ENCODE results near the gene PDHA1.

The PDHA1 gene

DNA sequence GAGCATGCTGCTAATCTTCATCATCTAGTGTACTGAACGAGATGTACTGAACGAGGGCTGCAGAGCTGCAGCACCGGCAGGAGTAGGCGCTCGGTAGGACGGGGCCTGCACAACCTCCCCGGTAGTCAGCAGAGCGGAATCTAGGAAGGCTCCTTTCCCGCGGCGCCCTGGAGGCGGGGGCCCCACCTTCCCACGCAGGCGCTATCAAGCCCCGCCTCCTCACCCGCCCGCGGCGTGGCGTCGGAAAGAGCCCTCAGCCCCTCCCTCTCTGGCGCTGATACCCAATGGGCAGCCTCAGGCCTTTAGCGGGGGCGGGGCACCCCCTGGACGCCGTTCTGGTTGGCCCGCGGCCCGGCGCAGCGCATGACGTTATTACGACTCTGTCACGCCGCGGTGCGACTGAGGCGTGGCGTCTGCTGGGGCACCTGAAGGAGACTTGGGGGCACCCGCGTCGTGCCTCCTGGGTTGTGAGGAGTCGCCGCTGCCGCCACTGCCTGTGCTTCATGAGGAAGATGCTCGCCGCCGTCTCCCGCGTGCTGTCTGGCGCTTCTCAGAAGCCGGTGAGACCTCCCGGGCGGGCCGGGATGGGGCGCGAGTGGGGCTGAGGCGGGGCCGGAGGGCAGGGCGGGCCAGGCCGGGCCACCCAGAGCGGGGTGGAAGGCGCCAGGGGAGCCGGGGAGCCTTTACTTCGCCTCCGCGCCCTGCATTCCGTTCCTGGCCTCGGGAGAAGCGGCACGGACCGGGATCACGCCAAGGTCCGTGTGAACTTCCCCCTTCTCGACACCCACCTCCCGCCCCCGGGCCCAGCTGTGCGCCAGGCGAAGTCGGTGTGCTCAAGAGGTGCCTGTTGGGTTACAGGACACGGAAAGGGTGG lies at the start of gene PDHA1:
TSS of gene PDHA1 (plus strand) at position 393 of the 874 bp plus-strand sequence. CDS start at position 504, 111 bp downstream.
- in situ Hi-C loops (cut with HindIII; ENCODE audit: low sequenced_read_pairs) = loop anchor here (25.0 kb wide), 2 partner anchors 406 to 956 kb away; no protein-coding TSS in a partner anchor

GRCh38 chrX:19303256-19303880 lies 40.4 kb upstream of the PDHA1 start:
- in situ Hi-C loops (cut with HindIII; ENCODE audit: low sequenced_read_pairs) = no loop called here

DNA sequence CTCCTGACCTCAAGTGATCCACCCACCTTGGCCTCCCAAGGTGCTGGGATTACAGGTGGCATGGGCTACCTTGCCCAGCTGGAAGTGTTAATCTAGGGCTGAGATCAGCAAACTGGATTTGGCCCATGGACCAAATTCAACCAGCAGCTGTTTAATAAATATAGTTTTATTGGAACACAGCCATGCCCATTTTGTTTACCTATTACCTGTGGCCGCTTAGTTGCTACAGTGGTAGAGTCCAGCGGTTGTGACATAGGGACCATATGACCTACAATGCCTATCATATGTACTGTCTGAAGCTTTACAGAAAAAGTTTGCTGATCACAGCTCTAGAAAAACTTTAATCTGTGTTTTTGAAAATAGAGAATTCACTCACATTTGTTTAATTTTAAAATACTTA lies 17.2 kb upstream of the PDHA1 start:
- in situ Hi-C loops (cut with HindIII; ENCODE audit: low sequenced_read_pairs) = loop anchor here (25.0 kb wide), 2 partner anchors 389 to 939 kb away; no protein-coding TSS in a partner anchor

GRCh38 chrX:19331831-19332230 lies 11.9 kb upstream of the PDHA1 start:
- in situ Hi-C loops (cut with HindIII; ENCODE audit: low sequenced_read_pairs) = loop anchor here (25.0 kb wide), 2 partner anchors 395 to 945 kb away; no protein-coding TSS in a partner anchor

- in situ Hi-C loops (cut with HindIII; ENCODE audit: low sequenced_read_pairs) = loop anchor here (25.0 kb wide), 2 partner anchors 396 to 946 kb away; no protein-coding TSS in a partner anchor
Observed at GRCh38 chrX:19332983-19333382, 10.7 kb upstream of the PDHA1 start.

GRCh38 chrX:19334945-19335626 lies 8.6 kb upstream of the PDHA1 start:
- in situ Hi-C loops (cut with HindIII; ENCODE audit: low sequenced_read_pairs) = loop anchor here (25.0 kb wide), 2 partner anchors 398 to 948 kb away; no protein-coding TSS in a partner anchor

- in situ Hi-C loops (cut with HindIII; ENCODE audit: low sequenced_read_pairs) = loop anchor here (25.0 kb wide), 2 partner anchors 405 to 955 kb away; no protein-coding TSS in a partner anchor
Observed at GRCh38 chrX:19342331-19342906, 1.3 kb upstream of the PDHA1 start.

GRCh38 chrX:19343085-19343534 lies 617 bp upstream of the PDHA1 start:
- in situ Hi-C loops (cut with HindIII; ENCODE audit: low sequenced_read_pairs) = loop anchor here (25.0 kb wide), 2 partner anchors 406 to 956 kb away; no protein-coding TSS in a partner anchor

DNA sequence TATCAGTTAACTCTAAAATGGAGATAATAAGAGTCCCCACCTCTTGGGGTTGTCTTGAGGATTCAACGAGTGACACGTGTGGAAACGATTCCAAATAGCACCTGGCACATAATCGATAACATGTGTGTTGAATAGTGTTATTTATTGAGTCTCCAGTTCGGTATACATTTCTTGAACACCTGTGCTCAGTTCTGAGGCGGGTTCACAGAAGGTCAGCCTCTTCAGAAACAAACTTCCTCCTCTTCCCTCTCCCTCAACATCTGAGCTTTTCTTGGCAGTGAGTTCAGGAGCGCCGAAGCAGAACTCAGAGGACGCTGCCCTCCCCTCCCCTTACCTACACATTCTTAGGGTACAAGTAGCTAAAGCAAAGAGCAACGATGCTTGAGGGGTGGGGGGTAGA lies 934 bp downstream of the PDHA1 start:
- in situ Hi-C loops (cut with HindIII; ENCODE audit: low sequenced_read_pairs) = loop anchor here (25.0 kb wide), 2 partner anchors 407 to 957 kb away; no protein-coding TSS in a partner anchor

DNA sequence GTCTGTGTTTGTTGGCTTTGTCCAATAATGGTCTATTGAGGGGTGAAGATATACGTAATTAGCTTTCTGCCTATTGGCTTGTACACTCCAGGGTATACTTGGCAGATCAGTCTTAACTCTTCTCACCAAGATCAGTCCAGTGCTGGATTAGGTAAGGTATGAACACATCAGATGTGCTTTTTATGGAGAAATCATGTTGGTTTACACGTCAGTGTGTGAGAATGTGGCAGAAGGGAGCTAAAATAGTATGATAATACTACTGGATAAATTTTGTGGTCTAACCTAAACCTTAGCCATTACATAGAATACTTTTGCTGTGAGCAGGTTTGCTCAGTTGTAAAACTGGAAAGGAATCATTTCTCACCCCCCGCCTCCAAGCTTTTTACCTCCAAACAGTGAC lies 4.2 kb downstream of the PDHA1 start:
- in situ Hi-C loops (cut with HindIII; ENCODE audit: low sequenced_read_pairs) = loop anchor here (25.0 kb wide), 2 partner anchors 411 to 961 kb away; no protein-coding TSS in a partner anchor

GRCh38 chrX:19349264-19349663 lies 5.5 kb downstream of the PDHA1 start:
- in situ Hi-C loops (cut with HindIII; ENCODE audit: low sequenced_read_pairs) = loop anchor here (25.0 kb wide), 2 partner anchors 412 to 962 kb away; no protein-coding TSS in a partner anchor

GRCh38 chrX:19350941-19351384 lies 7.2 kb downstream of the PDHA1 start:
- in situ Hi-C loops (cut with HindIII; ENCODE audit: low sequenced_read_pairs) = no loop called here

DNA sequence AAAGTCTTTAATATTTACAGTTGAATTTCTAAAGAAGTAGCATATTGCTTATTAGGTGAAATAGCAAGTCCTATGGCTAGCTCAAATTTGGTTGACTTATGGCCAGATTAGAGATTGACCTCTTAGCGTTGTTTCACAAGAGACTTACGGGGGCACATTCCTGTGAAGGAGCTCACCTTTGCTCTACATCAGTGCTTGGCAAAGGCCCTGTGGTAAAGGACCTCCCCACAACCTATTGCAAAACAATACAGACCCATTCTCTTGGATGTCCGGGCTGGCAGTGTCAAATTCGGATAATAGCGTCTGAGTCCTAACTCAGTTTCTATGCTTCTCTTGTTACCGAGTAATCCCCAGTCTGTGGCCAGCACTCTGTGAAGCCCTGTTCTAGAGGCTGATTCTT lies 10.9 kb downstream of the PDHA1 start:
- in situ Hi-C loops (cut with HindIII; ENCODE audit: low sequenced_read_pairs) = no loop called here

- in situ Hi-C loops (cut with HindIII; ENCODE audit: low sequenced_read_pairs) = no loop called here
Observed at GRCh38 chrX:19358521-19358920, 14.8 kb downstream of the PDHA1 start.

DNA sequence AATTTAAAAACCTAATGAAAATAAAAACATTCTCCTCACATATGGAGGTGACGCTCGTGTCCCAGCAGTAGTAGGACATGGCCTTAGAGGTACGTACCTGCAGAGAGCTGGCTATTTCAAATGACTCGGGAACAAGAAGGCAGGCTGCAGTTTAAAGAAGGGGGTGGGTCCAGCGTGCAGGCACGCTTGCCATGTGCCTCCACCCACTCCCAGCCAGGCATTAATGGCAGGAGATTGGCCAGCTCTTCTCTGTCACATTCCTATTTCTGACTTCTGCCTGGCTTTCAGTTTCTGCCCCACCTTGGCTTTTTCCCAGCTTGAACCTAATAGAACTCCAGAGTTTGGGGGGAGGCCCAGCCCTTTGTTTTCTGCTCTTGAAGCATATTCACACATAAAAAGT lies 17.2 kb downstream of the PDHA1 start:
- in situ Hi-C loops (cut with HindIII; ENCODE audit: low sequenced_read_pairs) = no loop called here

DNA sequence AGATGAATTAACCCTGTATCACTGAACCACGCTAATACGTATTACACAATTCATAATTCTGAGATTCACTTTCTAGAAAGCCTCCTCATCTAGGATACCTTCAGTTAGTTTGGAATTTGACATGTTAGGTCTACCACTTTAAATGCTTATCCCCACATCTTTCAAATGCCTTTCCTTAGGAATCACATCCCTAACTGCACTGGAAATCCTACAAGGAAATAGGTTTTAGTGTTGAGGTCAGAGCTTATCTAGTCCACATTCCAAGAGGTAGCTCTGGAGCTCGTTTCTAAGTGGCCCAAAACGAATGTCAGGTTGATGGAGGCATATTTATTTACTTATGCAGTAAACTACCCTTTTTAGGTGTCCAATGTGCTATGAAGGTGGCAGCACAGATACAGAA lies 18.0 kb downstream of the PDHA1 start:
- in situ Hi-C loops (cut with HindIII; ENCODE audit: low sequenced_read_pairs) = no loop called here

- in situ Hi-C loops (cut with HindIII; ENCODE audit: low sequenced_read_pairs) = no loop called here
Observed at GRCh38 chrX:19368576-19368975, 24.8 kb downstream of the PDHA1 start.

- in situ Hi-C loops (cut with HindIII; ENCODE audit: low sequenced_read_pairs) = no loop called here
Observed at GRCh38 chrX:19370061-19370460, 26.3 kb downstream of the PDHA1 start.

DNA sequence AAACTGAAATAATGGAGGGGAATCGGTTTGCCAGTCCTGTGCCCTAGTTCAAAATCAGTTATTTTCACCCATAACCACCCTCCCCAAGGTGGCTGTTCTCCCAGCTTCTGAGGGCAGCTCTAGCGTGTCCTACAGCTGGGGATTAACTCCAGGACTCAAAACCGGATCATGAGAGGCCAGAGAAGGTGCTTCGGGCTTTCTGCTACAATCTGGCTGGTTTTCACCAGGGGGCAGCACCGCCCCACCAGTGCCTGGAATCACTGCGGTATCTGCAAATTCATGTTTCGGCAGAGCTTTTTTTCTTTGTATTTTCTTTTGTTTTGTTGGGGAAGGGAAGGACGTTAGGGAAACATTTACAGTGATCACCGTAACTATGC lies 28.4 kb downstream of the PDHA1 start:
- in situ Hi-C loops (cut with HindIII; ENCODE audit: low sequenced_read_pairs) = no loop called here

Measured in endothelial cell of hepatic sinusoid (primary cell).